Loucy (cell line): ENCODE results near the gene IL21R.

ENCODE experiments used
- H2AFZ ChIP-seq: fragments of 200-600 bp; sonication (generic); 2 replicates; pipeline ENCODE4 v1.6.0; 2016; ENCODE audit warnings: antibody characterized with exemption, mild to moderate bottlenecking, low read length, moderate library complexity
- H3F3A ChIP-seq: fragments of 200-600 bp; 2 replicates; pipeline ENCODE4 v1.6.0; 2016; ENCODE audit warnings: antibody characterized with exemption, low read depth, mild to moderate bottlenecking
- H3K27me3 ChIP-seq: fragments of 200-600 bp; sonication (generic); 2 replicates; pipeline ENCODE4 v1.6.1; 2014; ENCODE audit warnings: low read length, mild to moderate bottlenecking; ENCODE audit not compliant: insufficient read depth, poor library complexity, severe bottlenecking
- H3K36me3 ChIP-seq: fragments of 200-600 bp; sonication (generic); 2 replicates; pipeline ENCODE4 v1.6.1; 2016; ENCODE audit warnings: low read length; ENCODE audit not compliant: insufficient read depth
- H3K4me1 ChIP-seq: fragments of 200-600 bp; sonication (generic); 2 replicates; pipeline ENCODE4 v1.5.1; 2014; ENCODE audit warnings: low read length, mild to moderate bottlenecking; ENCODE audit not compliant: insufficient read depth, poor library complexity, severe bottlenecking
- H3K4me2 ChIP-seq: fragments of 200-600 bp; sonication (generic); 2 replicates; pipeline ENCODE4 v1.6.0; 2014; ENCODE audit warnings: antibody characterized with exemption, low read length, low read depth, mild to moderate bottlenecking; ENCODE audit not compliant: poor library complexity, severe bottlenecking
- H3K4me3 ChIP-seq: fragments of 200-600 bp; sonication (generic); 2 replicates; pipeline ENCODE4 v1.5.1; 2014; ENCODE audit warnings: low read length, mild to moderate bottlenecking, mixed read lengths; ENCODE audit not compliant: poor library complexity, severe bottlenecking
- H3K79me2 ChIP-seq: fragments of 200-600 bp; sonication (generic); 2 replicates; pipeline ENCODE4 v1.6.1; 2014; ENCODE audit warnings: low read length; ENCODE audit not compliant: insufficient read depth
- H3K9ac ChIP-seq: fragments of 200-600 bp; sonication (generic); 2 replicates; pipeline ENCODE4 v1.6.0; 2014; ENCODE audit warnings: mild to moderate bottlenecking, low read depth, low read length, moderate library complexity; ENCODE audit not compliant: poor library complexity, severe bottlenecking
- H3K9me2 ChIP-seq: fragments of 200-600 bp; sonication (generic); replicated peaks from 2 replicates; pipeline ENCODE4 v1.6.1; 2016; ENCODE audit warnings: low read depth, low read length, mixed read lengths
- H3K9me3 ChIP-seq: fragments of 200-600 bp; sonication (generic); 2 replicates; pipeline ENCODE4 v1.6.1; 2014; ENCODE audit warnings: mild to moderate bottlenecking, antibody characterized with exemption, low read length, low read depth; ENCODE audit not compliant: insufficient read depth
- H4K20me1 ChIP-seq: fragments of 200-600 bp; sonication (generic); 2 replicates; pipeline ENCODE4 v1.6.0; 2014; ENCODE audit warnings: antibody characterized with exemption, low read length, mild to moderate bottlenecking; ENCODE audit not compliant: insufficient read depth, poor library complexity, severe bottlenecking
- CTCF ChIP-seq: fragments of 200-600 bp; sonication (generic); conservative IDR thresholded peaks from 2 replicates; pipeline ENCODE4 v1.5.1; 2014; ENCODE audit warnings: mild to moderate bottlenecking, antibody characterized with exemption, low read length
- EZH2phosphoT487 ChIP-seq: fragments of 200-600 bp; IDR thresholded peaks from 2 replicates; pipeline ENCODE4 v1.6.1; 2018; ENCODE audit warnings: antibody characterized with exemption, mild to moderate bottlenecking, moderate library complexity, borderline replicate concordance

IL21R gene

GRCh38 chr16:27402569-27402963 lies 592 bp downstream of the IL21R start:
- Histone ChIP-seq H3F3A (no peaks in the 10 kb centered on the region), H3K79me2 (no peaks in the 10 kb centered on the region), H3K27me3 (no peaks in the 10 kb centered on the region), H3K9me3 (no peaks in the 10 kb centered on the region), H3K4me1 (peaks cover 64% of the 10 kb centered on the region), H4K20me1 (no peaks in the 10 kb centered on the region), H3K36me3 (no peaks in the 10 kb centered on the region), H3K9me2 (no peaks in the 10 kb centered on the region), H2AFZ (peak overlapping the region; percentile 82; the same call in 1 of the 2 replicates), H3K9ac (peak overlapping the region; percentile 67), H3K4me3 (peak overlapping the region; percentile 78), H3K4me2 (peak overlapping the region; percentile 86)
- TF ChIP-seq EZH2phosphoT487 (no peak), CTCF (no peak)

GRCh38 chr16:27402964-27403600 lies 1.1 kb downstream of the IL21R start:
- H3K27me3 ChIP-seq, result no peaks in the 10 kb centered on the region
- H3K79me2 ChIP-seq, result no peaks in the 10 kb centered on the region
- peak overlapping the region; percentile 78 for H3K4me3 ChIP-seq
- H2AFZ ChIP-seq, result no peak overlapping the region
- no peaks in the 10 kb centered on the region for H3K36me3 ChIP-seq
- peaks cover 68% of the 10 kb centered on the region for H3K4me1 ChIP-seq
- peak overlapping the region; percentile 86 for H3K4me2 ChIP-seq
- no peaks in the 10 kb centered on the region for H4K20me1 ChIP-seq
- peak overlapping the region; percentile 67 for H3K9ac ChIP-seq
- TF ChIP-seq EZH2phosphoT487, result no peak
- no peak for TF ChIP-seq CTCF
- no peaks in the 10 kb centered on the region for H3K9me2 ChIP-seq
- no peaks in the 10 kb centered on the region for H3K9me3 ChIP-seq
- H3F3A ChIP-seq, result no peaks in the 10 kb centered on the region

GRCh38 chr16:27403601-27403992 lies 1.6 kb downstream of the IL21R start:
- H3K79me2 ChIP-seq, result no peaks in the 10 kb centered on the region
- H3K4me1 ChIP-seq, result peaks cover 70% of the 10 kb centered on the region
- H3K9ac ChIP-seq, result peak overlapping the region; percentile 67
- no peak for TF ChIP-seq EZH2phosphoT487
- TF ChIP-seq CTCF, result no peak
- no peaks in the 10 kb centered on the region for H3K27me3 ChIP-seq
- H3K9me2 ChIP-seq, result no peaks in the 10 kb centered on the region
- H4K20me1 ChIP-seq, result no peaks in the 10 kb centered on the region
- no peaks in the 10 kb centered on the region for H3K9me3 ChIP-seq
- no peaks in the 10 kb centered on the region for H3K36me3 ChIP-seq
- no peak overlapping the region for H3K4me3 ChIP-seq
- H3K4me2 ChIP-seq, result peak overlapping the region; percentile 86
- H3F3A ChIP-seq, result no peaks in the 10 kb centered on the region
- H2AFZ ChIP-seq, result no peak overlapping the region
